GM04504 (cell line): ENCODE measurements around the gene BDH1.
A peak's percentile ranks its signal among the peaks of the same experiment; 100 is the strongest.

Experiments
- DNase-seq: peaks from one replicate; pipeline ENCODE4 v3.0.0-alpha.2; 2012; ENCODE audit warnings: low read depth

BDH1 gene

GRCh38 chr3:197504641-197505121, 51.1 kb downstream of the BDH1 start:
- DNase-seq: no peak

DNA sequence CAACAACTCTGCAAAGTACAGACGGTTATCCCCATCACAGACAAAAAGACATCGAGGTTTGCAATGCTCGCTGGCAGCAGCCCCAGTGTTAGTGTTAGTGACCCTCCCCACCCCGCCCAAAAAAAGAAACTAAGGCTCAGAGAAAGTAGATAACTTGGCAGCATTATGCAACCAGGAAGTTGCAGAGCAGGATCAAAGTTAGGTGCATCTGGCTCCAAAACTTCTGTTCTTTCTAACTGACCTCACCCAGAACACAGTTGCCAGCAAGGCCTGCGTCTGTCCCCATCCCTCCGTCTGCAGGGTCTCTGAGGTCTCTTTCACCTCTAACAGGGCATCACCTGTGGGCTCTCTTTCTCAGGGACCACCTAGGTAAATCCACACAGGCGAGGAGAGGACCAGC, 51.5 kb downstream of the BDH1 start:
- no peak for DNase-seq

DNA sequence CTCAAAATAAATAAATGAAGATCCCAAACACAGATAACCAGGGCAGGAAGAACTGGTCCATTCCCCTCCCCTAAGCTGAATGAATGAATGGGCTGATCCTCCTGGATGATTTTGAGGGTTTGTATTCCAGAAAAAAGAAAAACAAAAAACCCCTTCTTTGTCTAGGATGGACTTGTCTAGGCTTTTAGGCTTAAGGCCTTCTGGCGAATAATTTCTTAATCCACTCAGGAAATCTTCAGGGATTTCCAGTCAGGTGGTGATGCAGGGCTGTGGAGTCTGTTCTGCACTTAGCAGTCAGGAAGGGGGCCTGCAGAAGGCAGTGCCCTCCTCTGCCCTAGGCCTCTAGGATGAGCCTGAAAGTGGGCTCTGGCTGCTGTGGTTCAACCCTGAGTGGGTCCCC, 52.1 kb downstream of the BDH1 start:
- no peak for DNase-seq

DNA sequence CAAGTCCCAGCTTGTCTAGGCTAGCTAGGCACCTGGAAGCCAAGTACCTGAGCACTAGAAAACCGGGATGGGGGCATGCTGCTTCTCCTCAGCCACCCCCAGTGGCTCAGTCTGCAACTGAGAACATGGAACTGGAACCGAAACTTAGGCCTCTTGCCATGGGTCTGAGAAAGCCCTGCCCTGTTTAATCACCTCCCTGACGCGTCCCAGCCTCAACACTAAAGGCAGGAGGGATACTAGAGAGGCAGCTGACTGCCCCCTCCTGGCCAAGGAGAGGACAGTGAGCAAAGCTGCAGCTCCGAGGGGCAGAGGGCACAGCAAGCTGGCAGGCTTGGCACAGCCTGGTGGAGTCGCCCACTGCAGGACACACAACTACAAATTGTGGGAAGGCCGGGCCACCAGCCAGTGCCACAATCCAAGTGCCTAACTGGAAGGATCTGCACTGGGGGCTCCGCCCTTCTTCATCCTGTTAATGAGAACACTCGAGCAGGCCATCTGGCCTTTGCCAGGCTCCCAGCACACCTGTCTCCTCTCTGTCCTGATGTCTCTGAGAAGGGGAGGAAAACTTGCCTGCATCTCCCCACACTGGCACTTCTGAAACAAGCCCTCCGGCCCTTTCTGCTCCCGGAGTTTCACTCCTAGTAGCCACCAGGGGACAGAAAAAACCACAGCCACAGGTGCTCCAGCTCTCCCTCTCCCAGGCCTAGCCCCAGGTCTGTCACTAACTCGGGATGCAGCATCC, 53.7 kb downstream of the BDH1 start:
- DNase-seq: no peak

GRCh38 chr3:197501496-197501878, 54.3 kb downstream of the BDH1 start:
- DNase-seq: no peak

DNA sequence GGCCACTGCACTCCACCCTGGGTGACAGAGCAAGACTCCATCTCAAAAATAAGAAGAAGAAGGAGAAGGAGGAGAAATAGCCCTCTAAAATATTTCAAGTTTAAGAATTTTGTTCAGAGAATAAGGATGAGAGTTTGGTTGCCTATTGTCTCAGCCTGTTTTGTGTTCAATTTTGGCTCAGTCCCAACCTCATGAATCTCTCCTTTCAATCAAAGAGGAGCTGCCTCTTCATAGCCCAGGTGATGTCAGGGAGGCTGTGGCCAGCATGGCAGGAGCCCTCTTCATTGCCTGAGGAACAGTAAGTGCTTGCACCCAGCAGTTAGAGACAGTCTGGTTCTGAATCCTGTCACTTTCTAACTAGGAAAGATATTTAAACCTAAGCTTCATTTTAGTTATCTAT, 55.0 kb downstream of the BDH1 start:
- DNase-seq: no peak

GRCh38 chr3:197499427-197499826, 56.3 kb downstream of the BDH1 start:
- DNase-seq: no peak

DNA sequence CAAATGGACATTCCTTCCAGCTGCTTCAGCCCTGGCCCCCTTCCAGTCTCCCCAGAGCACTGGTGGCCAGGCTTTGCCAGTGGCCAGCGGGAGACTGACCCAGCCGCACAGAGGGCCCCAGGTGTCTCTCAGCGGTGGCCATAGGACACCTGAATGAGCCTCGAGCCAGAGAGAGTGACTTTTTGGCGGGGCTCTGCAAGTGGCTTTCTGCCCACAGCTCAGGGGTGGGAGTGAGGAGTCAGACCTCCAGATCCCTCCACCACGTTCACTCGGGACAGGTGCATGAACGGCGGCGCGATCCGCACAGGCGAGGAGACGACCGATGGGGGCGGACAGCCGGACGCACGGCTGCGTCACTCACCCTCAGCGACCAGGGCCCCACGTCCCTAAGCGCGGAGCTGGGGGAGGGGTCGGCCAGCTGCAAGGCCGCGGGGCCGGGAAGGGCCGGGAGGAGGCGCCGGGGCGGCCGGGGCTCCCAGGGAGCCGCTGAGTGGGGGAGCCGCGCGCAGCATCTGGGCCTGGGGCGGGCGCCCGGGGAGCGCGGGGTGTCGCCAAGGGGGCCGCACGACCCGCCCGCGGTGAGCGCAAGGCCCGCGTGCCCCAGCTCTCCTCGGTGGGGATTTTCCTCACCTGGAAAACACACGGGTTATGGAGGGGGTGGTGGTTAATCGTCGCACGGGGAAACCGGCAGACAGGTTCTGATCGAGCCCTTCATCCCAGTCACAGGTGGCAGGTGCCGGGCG, 57.1 kb downstream of the BDH1 start:
- no peak for DNase-seq

DNA sequence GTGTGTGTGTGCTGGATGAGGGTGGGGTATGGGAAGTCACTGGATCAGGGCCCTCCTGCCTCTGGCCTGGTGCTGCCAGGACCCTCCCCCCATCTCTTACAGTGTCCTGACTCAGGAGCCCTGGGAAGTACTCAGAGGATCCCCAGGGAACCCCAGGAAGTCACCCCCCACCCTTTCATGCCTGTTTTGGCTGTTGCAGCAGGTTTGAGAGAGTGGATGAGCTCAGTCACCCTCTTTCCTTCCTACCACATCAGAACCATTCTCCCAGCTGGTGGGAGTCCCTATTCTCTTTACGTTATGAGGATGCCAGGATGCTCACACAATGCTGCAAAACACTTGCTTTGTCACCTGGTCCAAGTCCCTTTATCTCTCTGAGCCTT, 59.0 kb downstream of the BDH1 start:
- no peak for DNase-seq

- DNase-seq: no peak
Measured at GRCh38 chr3:197495999-197496745, 59.6 kb downstream of the BDH1 start.

DNA sequence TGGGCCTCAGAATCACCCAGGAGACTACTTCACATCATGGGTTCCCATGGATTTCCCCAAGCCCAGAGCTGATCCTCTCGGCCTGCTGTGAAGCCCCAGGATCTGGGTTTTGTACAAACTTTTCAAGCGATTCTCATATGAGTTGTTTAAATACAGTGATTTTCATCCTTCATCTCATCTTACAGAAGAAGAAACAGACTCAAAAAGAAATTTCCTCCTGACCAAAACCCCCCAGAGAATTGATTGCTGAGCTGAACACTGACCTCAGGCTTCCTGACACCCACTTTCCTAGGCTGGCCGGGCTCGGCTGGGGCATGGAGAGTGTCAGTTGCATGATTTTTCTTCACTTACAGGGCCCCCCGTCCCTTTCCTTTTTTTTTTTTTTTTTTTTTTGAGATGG, 60.3 kb downstream of the BDH1 start:
- DNase-seq: no peak

DNA sequence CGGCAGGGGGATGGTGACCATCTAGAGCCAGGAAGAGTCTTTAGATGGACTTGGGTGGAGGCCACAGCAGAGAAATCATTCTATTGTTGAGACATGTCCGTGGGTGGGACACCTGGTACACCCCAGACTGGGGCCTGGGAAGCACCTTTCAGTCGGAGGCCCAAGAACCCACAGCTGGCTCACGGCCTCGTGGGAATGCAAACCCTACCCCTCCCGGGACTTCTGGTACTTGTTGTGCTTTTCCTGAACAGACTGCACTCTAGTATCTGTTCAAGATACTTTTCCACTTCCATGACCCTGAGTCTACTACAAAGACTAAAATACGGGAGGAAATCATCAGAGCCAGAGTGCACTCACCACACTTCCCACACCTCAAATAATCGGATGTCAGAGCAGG, 60.7 kb downstream of the BDH1 start:
- no peak for DNase-seq

DNA sequence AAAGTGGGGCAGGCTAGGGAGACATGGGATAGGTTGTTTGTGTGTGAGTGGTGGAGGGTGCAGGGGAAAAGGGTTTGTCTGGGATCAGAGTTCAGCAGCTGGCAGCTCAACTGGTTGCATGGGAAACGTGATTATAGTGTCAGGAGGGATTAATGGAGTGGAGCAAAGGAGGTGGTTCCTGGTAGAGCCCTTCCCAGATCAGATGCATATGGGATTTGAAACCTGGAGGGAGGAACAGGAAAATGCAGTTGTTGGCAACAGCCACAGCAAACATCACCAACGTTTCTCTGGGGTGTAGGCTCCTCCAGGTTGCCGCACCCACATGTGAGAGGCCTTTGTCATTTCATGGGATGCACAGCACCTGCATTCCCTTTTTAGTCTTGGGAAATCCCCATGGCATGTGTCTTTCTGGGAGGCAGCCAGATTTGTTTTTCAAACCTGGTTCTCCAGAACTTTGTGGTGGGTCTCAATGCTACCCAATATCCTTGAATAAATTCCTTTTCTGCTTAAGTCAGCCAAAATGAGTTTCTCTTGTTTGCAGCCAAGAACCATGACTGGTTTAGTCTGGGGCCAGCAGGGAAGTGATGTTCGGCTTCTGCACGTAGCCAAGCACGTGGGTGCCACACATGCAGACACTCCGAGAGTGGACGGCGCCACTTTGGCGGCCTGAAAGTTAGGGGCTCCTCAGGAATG, 61.3 kb downstream of the BDH1 start:
- DNase-seq: no peak

- no peak for DNase-seq
Measured at GRCh38 chr3:197493049-197493448, 62.7 kb downstream of the BDH1 start.

DNA sequence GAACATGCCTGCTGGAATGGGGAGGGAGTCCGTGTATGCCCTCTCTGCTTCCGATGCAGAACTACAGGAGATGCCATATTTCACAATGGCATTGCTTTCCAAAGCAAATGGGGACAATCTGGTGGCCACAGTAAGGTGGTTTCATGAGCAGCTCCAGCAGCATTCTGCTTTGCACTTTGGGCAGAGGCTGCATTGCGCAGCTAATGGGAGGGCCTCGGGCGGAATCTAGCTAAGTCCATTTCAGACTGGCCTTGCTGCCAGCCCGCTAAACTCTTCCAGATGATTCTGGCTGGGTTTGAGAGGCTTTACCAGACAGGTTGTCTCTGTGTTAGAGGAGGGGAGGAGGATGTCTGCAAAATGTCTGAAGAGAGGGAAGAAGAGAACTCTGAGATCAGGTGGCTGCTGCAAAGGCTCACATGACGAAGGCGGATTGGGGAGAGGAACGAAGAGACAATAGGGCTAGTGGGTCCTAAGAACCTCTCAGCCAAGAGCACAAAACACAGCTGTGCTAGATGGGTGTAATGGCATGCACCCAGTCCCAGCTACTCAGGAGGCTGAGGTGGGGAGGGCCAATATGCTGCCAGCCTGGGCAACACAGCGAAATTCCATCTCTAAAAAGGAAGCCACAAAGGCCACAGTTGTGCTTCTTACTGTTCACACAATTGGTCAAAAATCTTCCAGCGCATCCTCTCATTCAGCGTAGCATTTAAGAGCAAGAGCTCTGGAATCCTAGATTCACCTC, 63.7 kb downstream of the BDH1 start:
- no peak for DNase-seq

DNA sequence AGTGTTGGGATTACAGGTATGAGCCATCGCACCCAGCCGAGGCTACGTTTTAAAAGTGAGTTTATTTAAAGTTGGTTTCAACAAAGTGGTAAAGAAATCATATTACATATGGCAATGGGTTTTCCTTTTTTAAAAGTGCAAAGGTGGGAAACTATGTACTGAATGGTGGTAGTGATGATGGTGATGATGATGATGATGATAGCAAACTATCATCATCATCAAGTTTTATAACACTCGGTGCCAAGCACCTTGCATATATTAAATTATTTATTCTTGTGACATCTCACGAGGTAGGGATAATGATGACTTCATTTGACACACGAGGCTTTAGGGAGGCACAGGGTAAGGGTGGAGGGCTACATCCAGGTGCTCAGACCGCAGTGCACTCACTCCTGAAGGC, 64.3 kb downstream of the BDH1 start:
- no peak for DNase-seq

GRCh38 chr3:197490098-197491058, 65.4 kb downstream of the BDH1 start:
- DNase-seq: no peak

- DNase-seq: peak; percentile 89
Measured at GRCh38 chr3:197487911-197488391, 67.8 kb downstream of the BDH1 start.

DNA sequence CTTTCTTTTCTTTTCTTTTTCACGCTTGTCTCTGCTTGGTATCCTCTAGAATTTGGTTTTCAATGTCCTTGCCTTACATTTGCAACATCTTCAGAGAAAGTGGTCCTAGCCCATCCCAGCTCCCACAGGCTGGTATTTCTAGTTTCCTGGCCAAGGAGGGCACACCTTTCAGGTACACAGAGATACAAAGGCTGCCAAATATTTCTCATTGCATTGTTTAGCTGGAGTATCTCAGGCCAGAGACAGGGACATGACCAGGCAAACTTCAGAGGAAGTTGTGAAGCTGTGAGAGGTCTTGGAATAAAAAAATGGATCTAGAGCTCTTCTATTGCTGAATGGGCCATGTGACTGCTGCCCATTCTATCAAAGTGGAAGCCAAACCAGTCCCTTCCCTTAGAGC, 68.9 kb downstream of the BDH1 start:
- DNase-seq: no peak

GRCh38 chr3:197485143-197485542, 70.6 kb downstream of the BDH1 start:
- DNase-seq: no peak
